Measurements from ENCODE around the gene ADGRE3.
A peak's percentile ranks its signal among the peaks of the same experiment; 100 is the strongest.
"Not testable (repeated sequence)": the region's sequence is repeated elsewhere in the genome, so short reads cannot be mapped to it uniquely, and the experiment has no call there.

ADGRE3 gene

DNA sequence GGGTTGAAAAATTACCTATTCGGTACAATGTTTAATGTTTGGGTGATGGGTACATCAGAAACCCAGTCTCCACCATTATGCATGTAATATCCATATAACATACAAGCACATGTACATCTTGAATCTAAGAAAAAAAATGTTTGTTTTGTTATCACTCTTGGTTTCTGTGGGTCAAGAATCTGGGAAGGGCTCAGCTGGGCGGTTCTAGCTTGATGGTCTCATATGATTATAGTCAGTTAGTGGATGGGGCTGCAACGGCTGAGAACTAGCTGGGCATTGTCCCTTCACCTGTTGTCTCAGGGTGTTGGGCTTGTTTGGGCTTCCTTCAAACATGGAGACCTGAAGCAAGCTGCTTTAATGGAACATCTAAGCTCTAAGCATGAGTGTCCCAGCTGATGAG is 4.7 kb downstream of the ADGRE3 start:
- no peak for DNase-seq

DNA sequence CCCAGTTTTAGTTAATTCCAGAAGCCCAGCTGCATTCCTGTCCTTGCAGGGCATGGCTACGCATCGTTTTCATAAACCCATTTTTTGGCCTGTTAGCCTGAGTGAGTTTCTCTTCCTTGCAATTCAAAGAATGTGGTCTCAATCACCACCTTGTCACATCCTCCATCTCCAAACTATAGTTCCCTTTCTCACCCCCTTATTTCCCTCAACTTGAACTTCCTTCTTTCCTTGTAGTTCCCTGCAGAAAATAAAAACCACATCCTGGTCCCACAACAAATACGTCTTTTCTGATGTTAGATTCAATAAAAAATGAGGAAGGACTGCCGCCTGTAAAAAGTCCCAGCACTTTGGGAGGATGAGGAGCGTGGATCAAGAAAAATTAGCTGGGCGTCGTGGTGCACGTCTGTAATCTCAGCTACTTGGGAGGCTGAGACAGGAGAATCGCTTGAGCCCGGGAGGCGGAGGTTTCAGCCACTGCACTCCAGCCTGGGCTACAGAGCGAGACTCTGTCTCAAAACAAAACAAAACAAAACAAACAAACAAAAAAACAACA is 13.2 kb downstream of the ADGRE3 start:
- DNase-seq = no peak

DNA sequence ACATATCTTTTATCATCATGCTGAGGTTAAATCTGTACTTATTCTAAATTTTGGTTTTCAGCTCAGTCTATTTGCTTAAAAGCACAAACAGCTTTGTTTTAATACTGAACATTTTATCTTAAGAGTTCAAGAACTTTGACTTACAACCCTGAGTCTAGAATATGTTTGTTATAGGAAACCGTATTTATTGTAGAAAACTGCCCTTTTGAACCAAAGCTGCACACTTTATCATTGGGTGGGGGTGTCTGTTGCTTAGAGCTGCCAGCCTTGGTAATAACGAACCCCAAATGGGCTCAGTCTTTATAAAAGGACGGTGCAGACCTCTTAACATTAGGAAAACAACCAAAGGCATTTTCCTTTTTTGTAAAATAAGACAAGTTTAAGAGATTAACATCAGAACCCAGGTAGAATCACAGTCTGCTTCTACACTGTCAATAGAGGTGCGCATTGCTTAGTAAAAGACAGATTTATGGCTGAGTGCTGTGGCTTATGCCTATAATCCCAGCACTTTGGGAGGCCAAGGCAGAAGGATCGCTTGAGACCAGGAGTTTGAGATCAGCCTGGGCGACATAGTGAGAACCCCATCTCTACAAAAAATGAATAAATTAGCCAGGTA is 14.7 kb downstream of the ADGRE3 start:
- no peak for DNase-seq

DNA sequence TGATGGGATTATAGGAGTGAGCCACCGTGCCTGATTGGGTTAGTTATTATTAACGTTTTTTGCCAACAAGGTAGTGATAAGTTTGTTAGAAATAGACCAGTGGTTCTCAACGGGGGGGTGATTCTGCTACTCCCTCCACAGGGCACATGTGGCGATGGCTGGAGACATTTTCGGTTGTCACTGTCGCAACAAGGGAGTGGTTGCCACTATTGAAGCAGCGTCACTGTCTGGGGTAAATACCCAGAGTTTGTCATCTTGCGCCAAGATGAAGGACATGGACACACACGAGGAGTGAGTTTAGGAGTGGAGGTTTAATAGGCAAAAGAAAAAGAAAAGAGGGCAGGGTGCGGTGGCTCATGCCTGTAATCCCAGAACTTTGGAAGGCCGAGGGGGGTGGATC is 18.9 kb downstream of the ADGRE3 start:
- no peak for DNase-seq

DNA sequence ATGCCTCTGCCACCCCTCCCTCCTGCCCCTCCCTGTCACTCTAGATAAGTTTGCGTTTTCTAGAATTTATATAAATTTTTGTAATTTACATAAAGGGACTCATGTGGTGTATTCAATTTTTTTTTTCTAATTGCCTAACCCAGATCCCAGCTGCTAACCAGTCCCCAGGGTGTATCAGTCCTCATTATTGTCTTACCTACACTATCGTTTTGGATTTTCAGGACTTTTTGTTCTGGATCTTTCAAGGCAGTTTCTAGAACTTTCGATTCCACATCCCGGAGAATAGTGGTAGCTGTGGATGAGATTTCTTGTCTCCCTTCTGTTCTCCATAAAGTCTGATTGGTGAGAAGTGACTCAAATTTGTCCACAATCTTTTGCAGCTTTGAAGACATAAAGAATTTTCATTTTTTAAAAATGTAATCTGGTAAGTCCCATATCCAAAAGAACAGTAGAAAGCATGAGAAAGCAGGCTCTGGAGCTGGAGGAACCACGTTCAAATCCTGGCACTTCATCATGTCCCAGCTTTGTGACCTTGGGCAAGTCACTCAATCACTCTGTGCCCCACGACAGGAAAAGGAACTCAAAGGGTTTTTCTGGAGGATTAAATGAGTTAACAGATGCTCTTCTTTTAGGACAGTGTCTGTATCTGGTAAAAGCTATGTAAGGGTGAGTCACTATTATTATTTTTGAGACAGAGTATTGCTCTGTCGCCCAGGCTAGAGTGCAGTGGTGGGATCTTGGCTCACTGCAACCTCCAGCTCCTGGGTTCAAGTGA is 19.7 kb downstream of the ADGRE3 start:
- DNase-seq = no peak

DNA sequence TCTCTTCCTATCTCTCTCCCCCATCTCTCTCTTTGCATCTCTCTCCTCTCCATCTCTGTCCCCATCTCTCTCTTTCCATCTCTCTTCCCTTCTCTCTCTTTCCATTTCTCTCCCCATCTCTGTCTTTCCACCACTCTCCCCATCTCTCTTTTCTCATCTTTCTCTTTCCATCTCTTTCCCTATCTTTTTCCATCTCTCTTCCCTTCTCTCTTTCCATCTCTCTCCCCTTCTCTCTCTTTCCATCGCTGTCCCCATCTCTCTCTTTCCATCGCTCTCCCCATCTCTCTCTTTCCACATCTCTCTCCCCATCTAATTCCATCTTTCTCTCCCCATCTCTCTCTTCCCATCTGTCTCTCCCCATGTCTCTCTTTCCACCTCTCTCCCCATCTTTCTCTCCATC is 24.5 kb downstream of the ADGRE3 start:
- no peak for DNase-seq

DNA sequence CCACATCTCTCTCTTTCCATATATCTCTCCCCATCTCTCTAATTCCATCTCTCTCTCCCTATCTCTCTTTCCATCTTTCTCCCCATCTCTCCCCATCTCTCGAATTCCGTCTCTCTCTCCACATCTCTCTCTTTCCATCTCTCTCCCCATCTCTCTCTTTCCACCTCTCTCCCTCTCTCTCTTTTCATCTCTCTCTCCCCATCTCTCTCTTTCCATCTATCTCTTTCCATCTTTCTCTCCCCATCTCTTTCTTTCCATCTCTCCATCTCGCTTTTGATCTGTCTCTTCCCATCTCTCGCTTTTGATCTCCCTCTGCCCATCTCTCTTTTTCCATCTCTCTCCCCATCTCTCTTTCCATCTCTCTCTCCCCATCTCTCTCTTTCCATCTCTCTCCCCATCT is 25.6 kb downstream of the ADGRE3 start:
- no peak for DNase-seq

DNA sequence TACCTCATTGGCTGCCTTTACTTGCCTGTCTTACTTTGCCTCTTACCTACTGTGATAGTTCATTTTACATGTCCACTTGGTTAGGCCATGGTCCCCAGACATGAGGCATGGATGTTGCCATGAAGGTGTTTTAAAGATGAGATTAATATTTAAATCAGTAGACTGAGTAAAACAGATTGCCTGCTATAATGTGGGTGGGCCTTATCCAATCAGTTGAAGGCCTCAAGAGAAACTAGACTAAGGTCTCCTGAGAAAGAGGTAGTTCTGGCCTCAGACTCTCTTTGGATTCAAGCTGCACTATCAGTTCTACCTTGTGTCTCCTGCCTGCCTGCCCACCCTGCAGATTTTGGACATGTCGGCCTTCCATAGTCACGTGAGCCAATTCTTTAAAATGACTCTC is 26.1 kb downstream of the ADGRE3 start:
- DNase-seq = no peak

DNA sequence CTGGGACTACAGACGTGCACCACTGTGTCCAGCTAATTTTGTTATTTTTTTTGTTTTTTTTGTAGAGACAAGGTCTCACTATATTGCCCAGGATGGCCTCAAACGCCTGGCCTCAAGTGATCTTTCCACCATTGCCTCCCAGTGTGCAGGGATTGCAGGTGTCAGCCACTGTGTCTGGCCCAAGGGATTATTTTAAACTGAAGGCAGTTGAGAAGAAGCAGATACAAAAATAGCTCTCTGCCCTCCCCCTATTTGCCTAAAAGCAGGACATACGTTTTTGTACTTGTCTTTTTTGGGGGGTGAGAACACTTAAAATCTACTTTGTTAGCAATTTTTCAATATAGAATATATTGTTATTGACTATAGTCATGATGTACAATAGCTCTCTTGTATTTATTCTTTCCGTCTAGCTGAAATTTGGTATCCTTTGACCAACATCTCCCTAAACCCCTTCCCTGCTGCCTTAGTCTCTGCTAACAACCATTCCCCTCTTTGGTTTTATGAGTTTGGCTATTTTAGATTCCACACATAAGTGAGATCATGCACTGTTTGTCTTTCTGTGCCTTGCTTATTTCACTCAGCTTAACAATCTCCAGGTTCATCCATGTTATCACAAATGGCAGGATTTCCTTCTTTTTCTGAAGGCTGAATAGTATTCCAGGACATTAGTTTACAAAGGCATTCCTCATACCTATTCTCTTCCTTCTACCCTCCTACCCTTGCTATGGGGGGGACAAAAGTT is 34.9 kb downstream of the ADGRE3 start:
- no peak for DNase-seq

DNA sequence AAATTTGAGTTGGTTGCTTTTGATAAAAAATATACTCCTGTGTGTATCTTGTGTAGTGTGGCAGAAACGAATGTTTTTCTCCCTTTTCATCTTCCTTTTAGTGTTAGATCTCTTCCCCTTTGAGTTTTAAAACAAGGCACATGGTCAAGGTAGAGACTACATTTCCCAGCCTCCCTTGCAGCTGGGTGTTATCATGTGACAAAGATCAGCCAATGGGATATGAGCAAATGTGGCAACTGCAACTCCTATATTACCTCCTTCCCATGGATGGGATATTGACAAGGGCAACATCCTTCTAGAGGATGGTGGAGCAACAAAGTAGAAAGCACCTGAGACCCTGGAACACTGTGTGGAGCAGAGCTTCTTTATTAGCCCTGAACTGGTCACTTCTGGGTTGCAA is 42.4 kb downstream of the ADGRE3 start:
- DNase-seq = peak in 1 of 2 donors; percentile 1

DNA sequence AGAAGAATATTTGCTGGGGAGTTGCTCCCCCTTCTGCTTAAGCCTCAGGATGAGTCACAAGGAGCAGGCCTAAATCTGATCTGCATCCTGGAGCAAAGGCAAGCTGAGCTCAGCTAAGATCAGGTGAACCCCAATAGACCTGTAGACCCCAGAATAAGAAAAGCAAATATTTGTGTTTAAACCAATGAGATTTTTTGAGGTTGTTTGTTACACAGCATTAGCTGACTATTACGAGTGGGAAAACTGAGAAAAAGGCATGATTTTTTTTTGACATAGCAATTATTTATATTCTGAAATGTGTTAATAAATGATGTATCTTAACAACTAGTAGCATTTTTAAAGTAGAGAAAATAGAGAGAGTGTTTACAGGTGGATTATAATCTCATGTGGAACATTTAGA is 45.1 kb downstream of the ADGRE3 start:
- no peak for DNase-seq

DNA sequence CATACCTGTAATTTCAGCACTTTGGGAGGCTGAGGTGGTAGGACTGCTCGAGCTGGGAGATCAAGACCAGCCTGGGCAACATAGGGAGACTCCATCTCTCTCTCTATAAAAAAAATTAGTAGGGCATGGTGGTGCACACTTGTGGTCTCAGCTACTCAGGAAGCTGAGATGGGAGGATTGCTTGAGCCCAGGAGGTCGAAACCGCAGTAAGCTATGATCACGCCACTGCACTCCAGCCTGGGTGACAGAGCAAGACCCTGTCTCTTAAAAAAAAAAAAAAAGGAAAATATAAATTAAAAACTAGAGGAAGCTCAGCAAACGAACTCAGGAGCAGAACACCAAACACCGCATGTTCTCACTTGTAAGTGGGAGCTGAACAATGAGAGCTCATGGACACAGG is 50.2 kb downstream of the ADGRE3 start:
- not testable (repeated sequence) for DNase-seq

DNA sequence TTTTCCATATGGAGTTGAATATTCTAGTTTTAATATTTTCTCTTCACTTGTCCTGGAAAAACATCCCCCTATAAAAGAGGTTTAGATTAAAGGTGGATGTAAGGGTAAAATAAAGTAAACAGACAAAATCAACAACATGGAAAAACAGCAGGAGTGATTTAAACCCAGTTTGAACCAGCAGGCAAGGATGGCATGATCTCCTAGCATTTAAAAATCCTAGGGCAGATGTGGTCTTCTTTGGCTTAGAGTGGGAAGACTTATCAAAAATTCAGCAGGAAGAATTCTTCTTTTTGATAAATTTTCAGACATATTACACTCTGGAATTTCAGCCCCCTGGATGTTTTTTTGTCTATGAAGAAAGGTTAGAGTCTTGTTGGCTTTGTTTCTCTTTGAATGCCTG is 55.2 kb downstream of the ADGRE3 start:
- no peak for DNase-seq

DNA sequence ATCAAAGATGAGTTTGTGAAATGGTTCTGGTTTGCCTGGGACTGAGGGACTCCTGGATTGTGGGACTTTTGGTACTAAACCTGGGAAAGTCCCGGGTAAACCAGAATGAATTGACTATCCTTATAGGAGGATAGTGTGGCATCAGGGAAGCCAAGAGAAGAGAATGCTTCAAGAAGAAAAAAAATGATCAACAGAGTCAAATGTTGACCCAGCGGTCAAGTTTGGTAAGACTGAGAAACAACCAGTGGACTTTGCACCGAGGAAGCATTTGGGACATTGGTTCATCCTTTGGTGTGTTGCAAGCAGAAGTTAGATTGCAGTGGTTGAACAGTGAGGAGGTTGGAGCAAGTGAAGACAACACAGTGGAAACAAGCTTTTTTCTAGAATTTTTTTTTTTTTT is 58.2 kb downstream of the ADGRE3 start:
- no peak for DNase-seq

DNA sequence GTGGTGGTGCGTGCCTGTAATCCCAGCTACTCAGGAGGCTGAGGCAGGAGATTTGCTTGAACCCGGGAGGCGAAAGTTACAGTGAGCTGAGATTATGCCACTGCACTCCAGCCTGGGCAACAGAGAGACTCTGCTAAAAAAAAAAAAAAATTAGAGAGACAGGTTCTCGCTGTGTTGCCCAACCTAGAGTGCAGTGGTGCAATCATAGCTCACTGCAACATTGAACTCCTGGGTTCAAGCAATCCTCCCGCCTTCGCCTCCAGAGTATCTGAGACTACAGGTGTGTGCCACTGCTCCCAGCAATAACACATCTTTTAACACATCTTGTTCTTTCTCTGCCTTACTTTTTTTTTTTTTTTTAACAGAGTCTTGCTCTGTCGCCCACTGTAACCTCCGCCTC is 59.0 kb downstream of the ADGRE3 start:
- no peak for DNase-seq

DNA sequence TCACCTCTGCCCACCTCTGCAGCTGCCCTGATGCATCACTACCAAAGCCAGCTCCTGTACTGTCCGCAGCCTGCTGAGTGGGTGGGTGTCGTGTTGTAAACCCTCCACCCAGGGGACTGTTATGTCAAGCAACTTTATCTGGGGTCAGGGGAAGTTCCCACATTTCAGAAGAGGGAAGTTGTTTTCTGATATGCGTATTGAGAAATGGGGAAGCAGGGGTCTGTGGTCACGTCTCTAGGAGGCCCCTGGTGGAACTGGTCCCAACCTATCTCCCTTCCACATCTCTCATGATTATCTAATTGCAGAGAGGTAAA is 60.6 kb downstream of the ADGRE3 start:
- DNase-seq = no peak

DNA sequence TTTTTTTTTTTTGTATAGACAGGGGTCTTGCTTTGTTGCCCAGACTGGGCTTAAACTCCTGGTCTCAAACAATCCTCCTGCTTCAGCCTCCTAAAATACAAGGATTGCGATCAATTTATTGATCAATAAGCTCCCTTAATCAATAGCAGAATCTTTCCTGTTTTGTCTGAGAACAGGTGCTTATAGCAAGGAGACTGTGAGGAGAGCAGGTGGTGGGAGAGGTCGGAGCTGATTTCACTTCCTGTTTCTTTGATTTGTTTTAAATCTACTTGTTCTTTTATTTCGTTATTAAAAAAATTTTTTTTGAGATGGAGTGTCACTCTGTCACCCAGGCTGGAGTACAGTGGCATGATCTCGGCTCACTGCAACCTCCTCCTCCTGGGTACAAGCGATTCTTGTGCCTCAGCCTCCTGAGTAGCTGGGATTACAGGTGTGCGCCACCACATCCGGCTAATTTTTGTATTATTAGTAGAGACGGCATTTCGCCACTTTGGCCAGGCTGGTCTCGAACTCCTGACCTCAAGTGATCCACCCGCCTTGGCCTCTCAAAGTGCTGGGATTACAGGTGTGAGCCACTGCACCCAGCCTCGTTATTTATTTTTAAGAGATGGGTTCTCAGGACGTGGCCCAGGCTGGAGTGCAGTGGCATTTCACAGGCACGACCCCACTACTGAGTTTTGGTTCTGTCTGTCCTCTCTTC is 61.1 kb downstream of the ADGRE3 start:
- DNase-seq = not testable (repeated sequence)

DNA sequence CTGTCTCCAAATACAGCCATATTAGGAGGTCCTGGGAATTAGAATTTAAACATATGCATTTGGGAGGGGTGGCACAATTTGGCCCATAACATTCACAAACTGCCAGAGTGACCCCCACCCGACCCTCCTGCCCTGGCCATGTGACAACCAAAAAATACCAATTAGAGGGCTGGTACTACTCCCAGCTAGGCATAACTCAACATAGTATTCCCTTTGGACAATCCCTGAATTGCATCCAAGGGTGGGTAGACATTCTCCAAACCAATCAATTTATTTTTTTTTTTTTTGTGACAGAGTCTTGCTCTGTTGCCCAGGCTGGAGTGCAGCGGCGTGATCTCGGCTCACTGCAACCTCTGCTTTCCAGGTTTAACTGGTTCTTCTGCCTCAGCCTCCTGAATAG is 62.0 kb downstream of the ADGRE3 start:
- no peak for DNase-seq

DNA sequence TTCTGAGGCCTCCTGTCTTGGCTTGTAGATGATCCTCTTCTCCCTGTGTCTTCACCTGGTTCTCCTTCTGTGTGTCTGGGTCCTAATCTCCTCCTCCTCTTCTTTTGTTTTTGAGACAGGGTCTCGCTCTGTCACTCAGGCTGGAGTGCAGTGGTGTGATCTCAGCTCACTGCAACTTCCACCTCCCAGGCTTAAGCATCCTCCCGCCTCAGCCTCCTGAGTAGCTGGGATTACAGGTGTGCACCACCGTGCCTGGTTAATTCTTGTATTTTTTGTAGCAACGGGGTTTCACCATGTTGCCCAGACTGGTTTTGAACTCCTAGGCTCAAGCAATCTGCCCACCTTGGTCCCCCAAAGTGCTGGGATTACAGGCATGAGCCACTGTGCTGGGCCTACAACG is 62.4 kb downstream of the ADGRE3 start:
- DNase-seq = not testable (repeated sequence)

DNA sequence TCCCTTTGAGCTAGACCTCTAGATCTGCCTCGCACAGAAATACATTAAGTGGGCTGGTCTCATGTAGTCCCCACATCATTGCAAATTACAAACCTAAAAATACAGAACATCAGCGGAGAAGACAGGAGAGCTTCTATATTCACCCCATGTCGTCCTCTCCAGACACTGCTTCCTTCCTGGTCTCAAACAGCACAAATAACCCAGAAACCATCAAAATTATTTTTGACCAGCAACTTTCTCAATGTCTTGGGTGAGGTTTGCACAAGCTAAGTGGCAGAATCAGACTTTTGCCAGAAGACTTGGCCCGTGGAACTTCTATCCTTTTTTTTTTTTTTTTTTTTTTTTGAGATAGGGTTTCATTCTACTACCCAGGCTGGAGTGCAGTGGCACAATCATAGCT is 63.6 kb downstream of the ADGRE3 start:
- no peak for DNase-seq

DNA sequence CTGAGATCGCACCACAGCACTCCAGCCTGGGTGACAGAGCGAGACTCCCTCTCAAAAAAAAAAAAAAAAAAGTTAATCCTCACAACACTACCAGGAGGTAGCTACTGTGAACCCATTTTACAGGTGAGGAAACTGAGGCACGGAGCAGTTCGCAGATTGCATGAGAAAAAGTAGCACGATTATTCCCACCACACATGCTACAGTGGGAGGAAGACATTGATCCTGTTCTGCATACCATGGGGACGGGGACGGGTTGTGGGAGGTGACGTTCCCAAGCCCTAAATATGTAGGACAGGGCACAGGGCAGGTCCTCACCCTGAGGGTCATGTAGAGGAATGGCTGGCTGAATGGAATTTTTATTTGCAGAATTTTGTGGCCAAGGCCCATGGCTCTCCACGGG is 68.0 kb downstream of the ADGRE3 start:
- no peak for DNase-seq

DNA sequence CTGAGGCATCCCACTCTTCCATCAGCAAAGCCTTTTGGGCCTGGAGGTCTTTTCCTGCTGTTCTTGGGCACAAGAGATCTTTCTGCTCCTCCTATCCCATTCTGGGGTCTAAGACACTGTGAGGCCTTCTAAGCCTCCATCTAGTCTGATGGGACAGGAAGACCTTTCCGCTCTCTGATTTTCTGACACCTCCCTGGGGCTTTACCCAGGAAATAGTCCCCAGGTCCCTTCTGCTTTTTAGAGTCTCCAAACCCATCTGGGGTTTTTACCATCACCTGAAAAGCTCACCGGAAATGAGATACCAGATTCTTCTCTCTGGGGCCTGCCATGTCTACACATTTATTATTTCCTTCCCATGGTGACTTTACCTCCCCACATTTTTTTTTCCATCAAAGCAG is 70.7 kb downstream of the ADGRE3 start:
- no peak for DNase-seq

DNA sequence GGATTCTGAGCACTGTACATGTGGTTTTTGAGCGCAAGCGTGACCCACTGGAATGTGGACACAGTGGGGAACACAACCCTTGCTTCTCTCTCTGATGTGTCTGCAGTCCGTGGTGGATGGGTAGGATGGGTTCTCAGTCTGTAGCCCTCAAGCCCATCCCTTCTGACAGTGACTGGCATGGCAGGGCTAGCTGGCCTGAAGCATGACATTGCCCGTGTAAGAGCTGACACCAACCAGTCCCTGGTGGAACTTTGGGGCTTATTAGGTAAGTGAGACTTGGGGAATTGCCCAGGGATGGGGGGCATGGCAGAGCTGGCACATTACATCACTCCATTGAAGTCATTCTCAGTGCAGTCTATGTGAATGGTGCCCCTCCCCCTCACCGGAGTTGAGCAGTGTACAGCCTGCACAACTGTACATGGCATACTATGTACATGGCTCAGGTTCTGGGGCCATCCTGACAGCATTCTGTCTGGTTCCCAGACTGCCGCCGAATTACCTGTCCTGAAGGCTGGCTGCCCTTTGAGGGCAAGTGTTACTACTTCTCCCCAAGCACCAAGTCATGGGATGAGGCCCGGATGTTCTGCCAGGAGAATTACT is 75.0 kb downstream of the ADGRE3 start:
- no peak for DNase-seq
